Measurements from ENCODE around the gene MTUS2.

Gene MTUS2

DNA sequence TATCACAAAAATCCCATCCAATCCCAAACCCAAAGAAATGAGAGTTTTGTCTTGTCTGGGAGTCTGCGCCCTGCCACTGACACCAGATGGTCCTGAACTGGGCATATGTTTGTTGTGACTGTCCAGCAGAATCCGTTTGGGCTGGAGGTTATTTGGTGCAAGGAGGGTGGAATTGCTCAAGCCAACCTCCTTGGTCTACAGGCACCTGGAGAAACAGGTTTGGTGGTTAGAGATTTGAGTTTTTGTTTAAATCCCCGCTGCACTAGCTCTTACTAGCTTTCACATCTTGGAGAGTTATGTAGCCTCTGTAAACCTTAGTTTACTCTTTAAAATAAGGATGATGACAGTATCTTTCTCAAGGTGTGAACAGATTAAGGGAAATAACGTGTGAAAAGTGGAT, 673.7 kb downstream of the MTUS2 start:
- DNase-seq = no peak

DNA sequence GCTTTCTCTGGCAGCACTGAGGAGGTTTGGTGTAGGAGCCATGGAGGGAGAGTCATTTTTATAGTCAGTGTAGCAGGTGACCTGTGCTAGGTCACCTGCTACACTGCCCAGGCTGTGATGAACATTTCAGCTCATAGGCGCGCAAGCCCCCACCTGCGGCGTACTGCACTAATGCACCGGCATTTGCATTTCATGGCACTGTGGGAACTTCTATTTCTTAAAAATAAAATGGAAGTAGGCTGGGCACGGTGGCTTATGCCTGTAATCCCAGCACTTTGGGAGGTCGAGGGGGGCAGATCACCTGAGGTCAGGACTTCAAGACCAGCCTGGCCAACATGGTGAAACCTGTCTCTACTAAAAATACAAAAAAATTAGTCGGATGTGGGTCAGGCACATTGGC, 674.4 kb downstream of the MTUS2 start:
- no peak for DNase-seq

DNA sequence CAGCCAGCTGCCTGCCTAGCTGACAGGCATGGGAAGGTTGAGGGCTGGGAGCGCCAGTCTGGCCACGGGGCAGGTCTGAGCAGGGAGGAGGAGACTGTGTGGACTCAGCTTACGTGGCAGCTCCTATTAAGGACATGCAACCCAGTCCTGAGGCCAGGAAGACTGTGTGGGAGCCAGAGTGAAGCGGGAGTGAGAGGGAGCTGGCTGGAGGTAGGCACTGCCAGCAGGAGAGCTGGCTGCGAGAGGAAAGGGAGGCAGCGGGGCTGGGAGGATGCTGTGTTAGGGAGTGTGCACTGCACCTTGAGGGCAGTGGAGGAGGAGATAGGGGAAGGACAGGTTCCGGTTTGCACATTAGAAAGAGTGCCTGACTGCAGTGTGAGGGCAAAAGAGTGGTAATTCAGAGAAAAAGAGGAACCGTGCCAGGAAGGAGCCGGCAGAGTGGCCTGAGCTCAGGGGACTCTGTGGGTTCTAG, 676.1 kb downstream of the MTUS2 start:
- no peak for DNase-seq

DNA sequence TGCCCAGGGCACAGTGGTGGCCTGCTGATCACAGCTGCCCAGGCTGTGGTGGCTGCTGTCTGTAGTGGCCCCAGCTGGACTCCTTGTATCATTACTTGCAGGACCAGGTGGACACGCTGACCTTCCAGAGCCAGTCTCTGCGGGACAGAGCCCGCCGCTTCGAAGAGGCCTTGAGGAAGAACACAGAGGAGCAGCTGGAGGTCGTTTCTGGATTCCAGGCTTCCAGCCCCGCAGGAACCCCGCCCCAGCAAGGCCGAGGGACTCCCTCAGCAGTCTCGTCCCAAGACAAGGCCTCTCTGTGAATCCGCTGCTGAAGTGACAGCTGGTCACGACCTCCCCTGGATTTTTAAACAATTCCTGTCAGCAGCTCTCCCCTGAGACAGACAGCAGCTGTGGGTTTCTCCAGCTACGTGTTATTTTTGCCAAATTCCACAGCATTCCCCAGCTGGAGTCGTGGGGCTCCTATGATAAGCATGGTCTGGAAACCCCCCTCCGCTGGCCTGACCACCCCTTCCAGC, 677.1 kb downstream of the MTUS2 start:
- DNase-seq = peak; percentile 10

DNA sequence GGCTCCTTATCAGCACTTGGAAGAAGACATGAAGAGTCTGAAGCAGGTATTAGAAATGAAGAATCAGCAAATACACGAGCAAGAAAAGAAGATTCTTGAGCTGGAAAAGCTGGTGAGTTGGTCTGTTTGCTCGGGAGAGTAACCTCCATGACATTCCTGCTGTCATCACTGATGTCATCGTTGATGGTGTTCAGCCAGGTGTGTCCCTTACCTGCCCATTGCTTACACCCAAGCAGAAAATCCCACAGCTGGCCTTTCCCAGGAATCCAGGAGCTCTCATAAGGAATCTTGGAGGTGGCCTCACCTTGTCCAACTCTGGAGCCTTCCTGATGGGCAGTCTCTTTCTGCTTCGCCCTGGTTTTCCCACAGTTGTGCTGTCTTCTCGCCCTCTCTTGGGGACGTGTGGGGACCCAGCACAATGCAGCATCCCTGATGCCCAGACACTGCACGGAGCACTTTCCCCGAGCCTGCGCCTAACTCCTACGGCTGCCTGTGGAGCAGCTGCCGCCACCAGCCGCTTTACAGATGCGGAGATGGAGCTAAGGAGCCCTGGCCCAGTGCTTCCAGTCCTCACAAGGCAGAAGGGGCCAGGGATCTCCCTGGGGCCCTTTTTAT, 678.4 kb downstream of the MTUS2 start:
- DNase-seq = no peak

DNA sequence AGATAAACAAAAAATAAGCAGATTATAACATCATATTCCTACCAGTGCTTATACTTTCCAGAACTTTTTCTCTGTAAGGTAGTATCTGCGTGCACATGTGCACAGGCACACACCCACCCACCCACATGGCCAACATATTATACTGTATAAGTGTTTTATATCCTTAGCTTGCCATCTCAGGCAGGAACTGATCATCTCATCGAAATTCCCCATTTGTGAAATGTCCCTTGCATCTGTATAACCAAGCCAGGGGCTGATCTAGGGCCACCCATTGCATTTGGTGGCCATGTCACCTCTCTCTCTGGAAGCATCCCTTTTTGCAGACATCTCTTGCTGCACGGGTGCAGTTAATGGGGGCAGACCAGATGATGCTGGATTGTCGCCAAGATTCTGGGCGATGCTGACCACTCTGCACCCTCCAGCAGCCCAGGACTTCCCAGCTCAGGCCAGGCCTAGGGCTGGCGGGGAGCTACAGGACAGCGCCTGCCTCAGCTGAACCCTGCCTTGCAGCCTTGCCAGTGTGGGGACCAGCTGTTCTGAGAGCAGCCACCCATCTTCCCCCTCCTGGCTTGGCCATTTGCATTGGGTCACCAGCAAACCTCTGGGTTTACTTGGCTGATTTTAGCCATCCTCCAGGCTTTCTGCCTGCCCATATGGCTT, 679.5 kb downstream of the MTUS2 start:
- DNase-seq = no peak

DNA sequence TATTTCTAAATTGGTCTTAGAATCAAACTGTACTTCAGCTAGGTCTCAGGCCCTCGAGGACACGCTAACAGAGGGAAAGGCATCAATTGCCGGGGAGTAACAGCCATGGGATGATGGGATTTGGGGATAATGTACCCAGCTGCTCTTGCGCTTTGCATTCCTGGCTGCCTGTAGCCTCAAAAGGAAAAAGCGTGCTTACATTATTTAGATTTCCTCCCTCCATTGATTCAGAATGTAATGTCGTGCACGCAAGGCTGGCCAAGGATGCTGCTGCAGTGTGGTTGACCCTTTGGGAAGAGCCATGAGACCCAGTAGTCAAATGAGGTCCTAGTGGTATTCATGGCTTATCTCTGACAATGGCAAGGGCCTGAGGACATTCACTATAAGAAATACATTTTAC, 680.2 kb downstream of the MTUS2 start:
- DNase-seq = no peak

DNA sequence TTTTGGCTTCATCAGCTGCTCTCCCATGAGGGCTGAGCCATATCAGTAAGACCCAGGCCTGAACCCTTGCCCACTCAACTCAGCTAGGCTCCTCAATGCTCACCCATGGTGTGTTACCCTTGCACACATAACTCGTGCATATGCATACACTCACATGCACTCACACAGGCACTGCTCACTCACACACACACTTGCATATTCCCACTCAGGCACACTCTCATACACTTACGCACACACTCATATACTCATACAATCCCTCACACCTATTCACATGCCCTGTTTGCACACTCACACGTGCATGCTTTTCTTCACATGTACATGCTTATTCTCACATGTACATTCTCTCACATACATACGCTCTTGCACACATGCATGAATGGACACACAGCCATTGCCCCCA, 681.5 kb downstream of the MTUS2 start:
- no peak for DNase-seq

DNA sequence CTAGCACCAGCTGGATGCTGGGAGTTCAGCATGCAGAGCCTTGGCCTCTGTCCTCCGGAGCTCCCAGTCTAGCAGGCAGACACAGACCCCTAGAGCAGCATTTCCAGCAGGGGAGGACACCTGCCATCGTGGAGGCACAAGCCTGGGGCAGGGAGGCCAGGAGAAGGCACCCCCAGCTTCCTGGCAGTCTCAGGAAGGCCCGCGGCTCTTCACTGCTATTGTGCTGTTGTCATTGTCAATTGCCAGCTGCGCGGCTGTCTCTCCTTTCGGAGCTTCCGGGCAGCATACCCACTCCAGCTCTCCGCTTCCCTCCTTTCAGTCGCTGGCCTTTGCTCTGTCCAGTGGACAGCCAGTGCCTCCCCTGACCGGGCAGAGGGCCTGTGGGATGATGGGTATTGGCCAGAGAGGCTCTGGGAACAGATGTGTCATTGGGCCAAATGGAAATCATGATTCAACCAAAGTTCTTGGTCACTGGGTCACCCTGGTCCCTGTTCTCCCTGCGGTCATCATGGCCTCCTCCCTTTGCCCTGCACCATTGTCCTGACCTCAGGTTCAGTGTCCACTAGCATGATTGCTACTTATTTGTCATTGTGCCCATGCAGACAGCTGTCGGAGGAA, 682.4 kb downstream of the MTUS2 start:
- no peak for DNase-seq

DNA sequence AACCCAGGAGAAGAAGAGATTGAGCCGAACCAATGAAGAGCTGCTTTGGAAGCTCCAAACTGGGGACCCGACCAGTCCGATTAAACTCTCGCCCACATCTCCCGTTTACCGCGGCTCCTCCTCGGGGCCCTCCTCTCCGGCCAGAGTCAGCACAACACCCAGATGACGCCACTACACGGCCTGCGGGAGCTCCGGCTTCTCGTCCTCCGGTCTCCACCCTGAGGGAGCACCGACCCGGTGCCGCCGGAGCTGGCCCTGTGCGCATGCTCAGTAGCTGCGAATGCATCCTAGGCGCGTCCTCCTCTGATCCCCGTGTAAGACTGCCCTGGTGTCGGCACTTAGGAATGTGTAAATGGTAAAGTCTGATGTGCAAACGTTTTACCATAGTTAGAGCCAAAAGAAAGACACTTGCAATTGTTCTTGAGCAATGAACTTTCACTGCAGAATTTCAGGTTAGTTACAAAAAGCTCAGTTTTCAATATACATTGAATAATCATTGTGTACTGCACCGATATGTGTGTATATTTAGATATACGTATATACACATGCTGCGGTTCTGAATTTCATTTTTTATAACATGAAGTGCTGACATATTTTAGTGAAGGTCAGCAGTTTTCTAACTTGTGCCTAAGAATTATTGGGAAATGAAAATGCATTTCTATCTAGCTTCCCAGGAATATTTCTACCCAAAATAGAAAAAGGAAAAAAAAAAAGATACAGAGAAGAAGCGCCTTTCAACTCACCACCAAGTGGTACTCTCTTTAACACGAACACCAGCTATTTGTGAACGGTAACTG, 683.1 kb downstream of the MTUS2 start:
- no peak for DNase-seq

DNA sequence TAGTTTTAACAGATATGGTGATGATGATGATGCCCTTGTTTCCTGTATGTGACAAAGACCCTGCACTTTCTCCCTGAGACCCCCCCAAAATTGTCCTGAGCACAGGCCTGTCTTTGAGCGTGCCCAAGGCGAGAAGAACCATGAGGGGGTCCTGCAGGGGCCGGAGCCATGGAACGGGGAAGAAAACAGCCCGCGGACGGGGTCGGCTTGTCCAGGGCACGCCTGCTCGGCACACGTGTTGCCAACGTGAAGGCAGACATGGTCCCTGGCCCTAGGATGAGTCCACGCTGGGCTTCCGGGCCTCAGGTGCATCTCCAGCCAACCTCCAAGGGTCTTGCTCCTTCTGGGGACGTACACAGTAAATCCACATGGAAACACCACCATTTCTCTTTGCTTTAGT, 684.6 kb downstream of the MTUS2 start:
- no peak for DNase-seq

DNA sequence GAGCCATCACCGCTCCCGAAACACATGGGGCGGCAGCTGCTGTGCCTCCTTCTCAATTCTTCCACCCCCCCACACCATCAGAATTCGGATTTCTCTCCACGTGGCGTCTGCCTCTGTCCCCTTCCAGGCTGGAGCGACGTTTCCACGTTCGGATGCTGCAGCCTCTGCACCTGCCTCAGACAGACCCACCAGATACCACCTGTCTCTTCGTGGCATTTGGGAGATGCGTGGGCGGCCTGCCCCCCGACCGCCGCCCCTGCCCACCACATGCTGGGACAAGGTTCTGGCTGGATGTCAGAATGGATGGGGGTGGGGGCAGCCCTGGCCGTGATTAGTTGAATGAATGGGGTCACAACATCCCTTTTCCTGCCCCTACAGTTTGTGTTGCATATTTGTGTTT, 685.4 kb downstream of the MTUS2 start:
- no peak for DNase-seq

DNA sequence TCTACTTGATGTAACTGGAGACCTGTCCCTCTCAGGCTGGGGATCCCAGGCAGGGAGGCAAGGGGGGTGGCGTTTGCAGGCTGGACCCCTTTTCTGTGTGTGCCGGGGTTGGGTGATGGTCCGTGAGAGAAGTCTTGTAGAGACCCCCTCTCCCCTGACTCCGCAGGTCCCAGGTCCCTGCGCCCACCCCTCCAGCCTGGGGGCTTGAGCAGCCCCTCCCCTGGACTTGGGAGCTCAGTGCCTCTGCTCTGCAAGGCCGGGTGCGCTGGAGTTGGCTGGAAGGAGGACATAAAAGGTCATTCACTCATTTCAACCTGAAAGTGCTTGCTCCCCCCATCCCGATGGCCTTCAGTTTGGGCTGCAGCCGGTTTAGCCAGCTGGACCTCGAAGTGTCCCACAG, 685.8 kb downstream of the MTUS2 start:
- DNase-seq = no peak

DNA sequence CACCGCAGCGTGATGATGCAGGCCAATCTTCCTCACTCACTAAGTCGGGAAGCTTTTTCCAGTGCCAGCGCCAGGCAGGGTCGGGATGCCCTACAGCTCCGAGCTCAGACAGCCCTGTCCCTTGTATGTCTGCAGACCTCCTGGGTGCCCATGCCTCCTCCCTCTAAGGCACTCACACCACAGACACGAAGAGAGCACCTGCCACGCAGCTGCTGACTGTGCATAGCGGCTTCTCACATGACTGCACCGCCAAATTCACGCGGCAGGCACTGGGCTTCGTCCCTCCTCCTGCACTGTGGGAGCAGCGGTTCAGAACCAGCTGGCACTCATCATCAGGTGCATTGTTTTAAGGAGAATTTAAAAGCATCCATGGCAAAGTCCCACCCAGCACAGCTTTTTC, 687.2 kb downstream of the MTUS2 start:
- DNase-seq = peak; percentile 46

DNA sequence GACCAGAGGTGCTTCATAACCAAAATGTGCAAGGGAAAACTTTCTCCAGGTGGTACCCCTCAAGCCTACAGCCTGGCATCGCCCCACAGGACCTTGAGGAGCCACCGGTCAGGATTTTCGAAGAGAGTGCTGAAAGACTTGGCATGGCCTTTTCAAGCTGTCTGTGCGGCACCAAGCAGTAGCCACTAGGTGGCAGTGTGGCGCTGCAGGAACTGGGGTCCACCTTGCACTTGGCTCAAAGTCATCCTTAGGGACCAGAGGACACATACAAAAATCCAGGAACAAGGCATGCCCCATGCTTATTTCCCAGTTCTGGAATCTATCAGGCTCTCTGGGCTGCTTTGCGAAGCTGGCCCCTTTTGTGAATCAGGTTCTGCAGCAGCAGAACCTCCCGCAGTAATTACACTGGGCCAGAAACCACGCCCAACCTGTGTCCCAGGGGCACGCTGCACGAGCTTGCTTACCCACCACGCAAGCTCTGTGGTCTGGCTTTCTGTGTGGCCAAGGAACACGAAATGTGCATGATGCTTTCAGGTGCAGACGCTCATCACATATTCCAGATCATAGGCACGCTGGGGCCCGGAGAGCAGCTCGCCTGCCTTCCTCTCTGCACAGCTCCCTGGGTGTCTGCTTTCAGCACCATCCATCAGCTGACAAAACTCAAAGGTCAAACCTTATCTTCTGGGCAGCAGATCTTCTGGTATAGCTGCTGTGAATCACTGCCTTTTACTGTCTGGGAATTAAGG, 688.2 kb downstream of the MTUS2 start:
- peak; percentile 45 for DNase-seq

DNA sequence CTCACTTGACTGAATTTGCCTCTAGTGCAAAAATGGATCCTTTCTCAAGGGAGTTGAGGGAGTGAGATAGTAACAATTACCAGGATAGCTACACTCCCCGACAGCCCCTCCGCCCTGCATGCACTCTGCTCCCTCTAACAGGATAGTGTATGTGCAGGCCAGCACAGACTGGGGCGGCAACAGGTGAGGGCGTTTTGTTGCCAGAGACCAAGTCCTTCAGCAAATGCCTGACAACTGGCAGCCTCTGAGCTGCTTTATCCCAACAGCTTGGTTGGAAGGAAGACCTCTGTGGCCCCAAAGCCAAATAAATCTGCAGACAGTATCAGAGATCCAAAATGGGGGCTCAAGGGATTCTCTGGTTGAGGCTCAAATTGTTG, 688.7 kb downstream of the MTUS2 start:
- DNase-seq = no peak

DNA sequence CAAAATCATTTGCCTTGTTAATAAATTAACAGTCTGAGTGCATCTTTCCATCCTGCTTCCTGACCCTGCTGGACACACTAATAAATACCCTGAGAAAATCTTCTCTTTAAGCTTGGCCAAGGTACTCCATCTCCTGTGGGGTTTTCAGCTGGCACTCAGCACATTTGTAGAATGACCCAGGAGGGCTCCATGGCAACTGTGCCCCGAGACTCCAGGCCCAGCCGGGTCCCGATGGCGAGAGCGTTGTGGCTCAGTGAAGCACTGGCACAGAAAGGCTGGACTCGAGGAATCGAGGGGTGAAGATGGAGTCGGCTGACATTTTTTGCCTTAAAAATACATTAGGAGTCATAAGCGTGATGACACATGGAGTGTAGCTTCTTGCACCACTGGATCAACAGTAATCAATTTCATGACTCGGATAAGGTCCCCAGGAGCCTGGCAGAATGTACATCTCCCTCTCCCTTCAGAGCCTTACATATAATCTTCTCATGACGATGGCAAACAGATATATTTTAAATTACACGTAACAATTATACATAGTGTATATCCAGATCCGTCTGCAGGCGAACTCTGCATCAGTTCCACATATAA, 690.0 kb downstream of the MTUS2 start:
- DNase-seq = no peak

DNA sequence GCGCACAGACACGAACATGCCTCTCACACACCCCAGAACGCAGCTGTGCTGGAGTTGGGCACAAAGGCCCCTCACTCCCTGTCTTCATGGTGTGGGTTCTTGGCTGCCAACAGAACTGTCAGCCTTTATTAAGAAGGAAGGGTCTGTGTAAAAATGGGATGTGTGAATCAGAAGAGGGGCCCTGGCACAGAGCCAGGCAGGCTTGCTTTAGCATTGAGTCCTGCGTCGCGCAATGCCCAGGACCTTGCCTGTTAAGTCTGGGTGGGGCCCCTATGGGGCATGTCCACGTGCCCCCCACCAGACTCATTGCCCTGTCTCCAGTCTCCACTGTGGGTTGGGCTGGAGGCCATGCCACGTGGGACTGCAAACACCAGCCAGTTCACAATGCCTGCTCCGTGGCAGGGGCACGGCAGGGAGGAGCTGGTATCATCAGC, 690.5 kb downstream of the MTUS2 start:
- no peak for DNase-seq

DNA sequence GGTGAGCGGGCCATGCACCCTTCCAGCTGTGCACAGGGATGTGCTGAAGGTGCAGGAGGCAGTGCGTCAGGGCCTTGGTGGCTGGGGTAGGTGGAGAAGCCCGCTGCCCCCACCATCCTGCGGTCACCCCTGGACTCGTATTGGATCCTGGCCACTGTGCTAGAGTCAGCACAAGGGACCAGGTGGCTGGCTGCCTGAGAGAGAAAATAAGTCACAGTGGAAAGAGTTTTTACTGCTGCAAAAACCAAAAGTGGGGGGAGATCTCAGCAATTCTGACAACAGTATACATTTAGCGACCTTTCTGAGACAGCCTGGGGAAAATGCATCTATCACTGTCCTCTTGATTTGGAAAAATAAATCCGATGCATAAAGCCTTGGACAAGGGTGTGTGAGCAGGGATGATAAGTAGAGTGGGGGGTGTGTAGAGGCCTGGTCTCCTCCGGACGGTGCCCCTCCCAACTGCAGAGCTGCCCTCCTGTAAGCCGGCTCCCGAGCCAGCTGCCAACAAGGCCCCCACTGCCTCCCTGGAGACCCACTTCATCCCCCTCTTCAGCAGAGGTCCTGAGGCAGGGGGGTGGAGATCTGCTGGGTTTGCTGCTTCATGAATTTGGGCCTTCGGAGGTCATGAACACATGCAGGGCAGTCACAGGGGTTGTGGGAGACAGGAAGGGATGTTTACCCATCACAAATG, 691.1 kb downstream of the MTUS2 start:
- no peak for DNase-seq

DNA sequence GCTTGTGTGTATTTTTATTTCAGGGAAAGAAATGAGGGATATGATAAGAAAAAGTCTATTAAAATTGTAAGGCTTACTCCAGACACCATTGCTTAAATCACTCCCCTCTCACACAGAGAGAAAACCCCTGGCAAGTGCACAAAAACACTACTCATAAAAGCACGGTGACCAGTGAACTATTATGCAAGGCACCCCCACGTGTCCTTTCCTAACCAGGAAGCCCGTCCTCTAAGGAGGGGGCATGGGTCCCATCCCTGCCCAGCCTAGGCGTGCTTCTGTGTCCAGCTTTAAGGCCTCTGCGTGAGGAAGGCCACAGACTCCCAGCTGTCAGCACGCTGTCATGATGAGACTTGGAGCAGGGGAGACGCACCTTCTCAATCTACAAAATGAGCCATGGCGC, 691.8 kb downstream of the MTUS2 start:
- no peak for DNase-seq

All from NCI-H1694 treated with DMSO at 0.1 percent for 48 hours (cell line).